Measurements from ENCODE around the gene ENDOG. TPM values are rescaled to one million over a fixed set of nuclear protein-coding genes. Genes with fewer than 3 reads are reported as not detected.
"Not testable (repeated sequence)": the region's sequence is repeated elsewhere in the genome, so short reads cannot be mapped to it uniquely, and the experiment has no call there.

Gene ENDOG
- total RNA-seq, 2 experiments from 2014 or later, result 16.2 to 19.5 TPM

DNA sequence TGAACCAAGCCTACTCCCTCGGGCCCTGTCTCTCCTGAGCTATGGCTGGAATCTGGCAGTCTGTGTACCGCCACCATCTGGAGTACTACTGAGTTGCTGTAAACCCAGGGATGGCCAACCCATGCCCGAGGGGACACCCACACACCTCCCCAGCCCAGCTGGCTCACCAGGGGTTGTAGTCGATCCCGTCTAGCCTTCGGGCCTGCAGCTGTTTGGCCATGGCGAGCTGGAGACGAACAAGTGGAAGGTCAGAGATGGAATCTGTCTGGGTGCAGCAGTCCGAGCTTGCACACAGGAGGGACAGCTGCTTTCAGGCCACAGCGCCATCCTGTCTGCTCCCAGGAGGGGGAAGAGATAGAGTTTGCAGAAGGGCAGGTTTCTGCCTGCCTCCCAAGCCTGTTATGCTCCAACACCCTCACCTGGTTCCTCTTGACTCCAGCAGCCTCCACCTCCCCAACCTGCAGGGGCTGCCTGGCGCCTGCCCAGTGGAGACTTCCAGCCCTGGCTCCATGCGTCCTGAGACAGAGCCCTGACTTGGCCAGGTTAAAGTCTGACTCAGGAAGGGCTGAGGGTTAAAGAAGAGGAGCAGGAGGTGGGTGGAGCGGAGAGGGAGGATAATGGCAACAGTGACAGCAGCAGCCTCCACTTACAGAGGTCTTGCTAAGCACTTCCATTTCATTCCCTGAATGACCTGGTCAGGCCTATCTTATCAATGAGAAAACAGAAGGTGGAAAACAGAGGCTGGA is 27.1 kb downstream of the ENDOG start:
- ATAC-seq (ENCODE audit: low read depth), result no peak
- Mint-ChIP-seq H3K27ac (no peak overlapping the region), H3K36me3 (peaks cover 8% of the 10 kb centered on the region), H3K9me3 (peaks cover 3% of the 10 kb centered on the region), H3K27me3 (no peaks in the 10 kb centered on the region), H3K4me1 (no peaks in the 10 kb centered on the region), H3K4me3 (no peak overlapping the region)
- no peak for DNase-seq
- POLR2A ChIA-PET, result interaction anchor here (1.0 kb wide), 1 partner anchor 15 kb away, joined by 3 read pairs; the partner anchor contains the start of gene SPOUT1

DNA sequence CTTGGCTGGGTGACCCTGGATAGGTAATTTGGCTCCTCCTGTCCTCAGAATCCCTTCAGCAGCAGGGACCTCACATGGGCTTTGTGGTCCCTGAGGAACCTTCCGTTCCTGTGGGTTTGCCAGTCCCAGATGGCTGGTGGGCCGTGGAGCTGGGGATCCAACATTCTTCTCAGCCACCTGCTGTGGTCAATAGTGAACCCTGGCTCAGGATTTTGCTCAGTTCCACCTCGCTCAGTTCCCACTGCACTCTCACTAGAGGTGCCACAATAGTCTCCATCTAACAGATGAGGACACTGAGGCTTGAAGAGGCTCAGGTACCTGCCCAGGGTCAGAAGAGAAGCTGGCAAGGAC is 28.4 kb downstream of the ENDOG start:
- H3K4me3 Mint-ChIP-seq, result no peak overlapping the region
- peaks cover 19% of the 10 kb centered on the region for H3K36me3 Mint-ChIP-seq
- no peak overlapping the region for H3K27ac Mint-ChIP-seq
- H3K9me3 Mint-ChIP-seq, result peaks cover 11% of the 10 kb centered on the region
- POLR2A ChIA-PET, result no interaction called here
- no peaks in the 10 kb centered on the region for H3K4me1 Mint-ChIP-seq
- no peaks in the 10 kb centered on the region for H3K27me3 Mint-ChIP-seq
- ATAC-seq (ENCODE audit: low read depth) (no peak), DNase-seq (no peak)

GRCh38 chr9:128847803-128848202 is 29.5 kb downstream of the ENDOG start:
- DNase-seq (no peak), ATAC-seq (ENCODE audit: low read depth) (no peak)
- POLR2A ChIA-PET, result interaction anchor here (0.7 kb wide), 1 partner anchor 148 kb away, joined by 8 read pairs; no protein-coding TSS in a partner anchor
- Mint-ChIP-seq H3K36me3 (peaks cover 16% of the 10 kb centered on the region), H3K27me3 (no peaks in the 10 kb centered on the region), H3K4me1 (no peaks in the 10 kb centered on the region), H3K9me3 (peaks cover 11% of the 10 kb centered on the region), H3K27ac (no peak overlapping the region), H3K4me3 (no peak overlapping the region)

DNA sequence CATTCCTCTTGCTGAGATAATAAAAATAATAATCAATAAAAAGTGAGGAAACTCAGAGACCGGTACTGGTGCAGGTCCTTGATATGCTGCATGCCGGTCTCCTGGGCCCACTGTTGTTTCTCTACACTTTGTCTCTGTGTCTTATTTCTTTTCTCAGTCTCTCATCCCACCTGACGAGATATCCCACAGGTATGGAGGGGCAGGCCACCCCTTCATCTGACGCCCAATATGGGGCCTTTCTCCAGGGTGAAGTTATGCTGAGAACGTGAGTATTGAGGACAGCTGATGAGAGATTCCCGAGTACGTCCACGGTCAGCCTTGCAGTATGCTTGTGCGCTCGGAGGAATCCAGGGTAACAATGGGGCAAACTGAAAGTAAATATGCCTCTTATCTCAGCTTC is 32.7 kb downstream of the ENDOG start:
- ATAC-seq (ENCODE audit: low read depth); H3K27me3 Mint-ChIP-seq; H3K4me1 Mint-ChIP-seq; H3K27ac Mint-ChIP-seq; H3K4me3 Mint-ChIP-seq; DNase-seq; POLR2A ChIA-PET: not testable (repeated sequence)
- H3K9me3 Mint-ChIP-seq, result peaks cover 11% of the 10 kb centered on the region
- H3K36me3 Mint-ChIP-seq, result peaks cover 16% of the 10 kb centered on the region

DNA sequence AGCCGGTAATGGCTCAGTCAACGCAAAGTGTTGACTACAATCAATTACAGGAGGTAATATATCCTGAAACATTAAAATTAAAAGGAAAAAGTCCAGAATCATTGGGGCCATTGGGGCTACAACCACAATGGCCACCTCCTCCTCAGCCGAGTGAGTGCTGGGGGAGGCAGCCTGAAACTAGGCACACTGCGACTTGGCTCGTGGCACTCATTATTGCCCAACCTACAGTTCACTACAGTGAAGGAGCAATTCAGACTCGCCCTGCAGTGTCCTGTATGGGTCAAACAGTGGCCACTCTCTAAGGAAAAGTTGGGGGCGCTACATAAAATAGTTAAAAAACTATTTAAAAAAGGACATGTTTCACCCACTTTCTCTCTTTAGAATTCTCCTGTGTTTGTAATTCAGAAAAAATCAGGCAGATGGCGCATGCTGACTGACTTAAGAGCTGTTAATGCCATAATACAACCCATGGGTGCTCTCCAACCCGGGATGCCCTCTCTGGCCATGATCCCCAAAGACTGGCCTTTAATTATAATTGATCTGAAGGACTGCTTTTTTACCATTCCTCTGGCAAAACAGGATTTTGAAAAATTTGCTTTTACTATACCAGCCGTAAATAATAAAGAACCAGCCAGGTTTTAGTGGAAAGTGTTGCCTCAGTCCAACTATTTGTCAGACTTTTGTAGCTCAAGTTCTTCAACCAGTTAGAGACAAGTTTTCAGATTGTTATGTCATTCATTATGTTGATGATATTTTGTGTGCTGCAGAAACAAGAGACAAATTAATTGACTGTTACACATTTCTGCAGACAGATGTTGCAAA is 33.7 kb downstream of the ENDOG start:
- H3K4me3 Mint-ChIP-seq; POLR2A ChIA-PET; DNase-seq; ATAC-seq (ENCODE audit: low read depth); H3K4me1 Mint-ChIP-seq; H3K27me3 Mint-ChIP-seq; H3K27ac Mint-ChIP-seq: not testable (repeated sequence)
- H3K9me3 Mint-ChIP-seq, result peaks cover 11% of the 10 kb centered on the region
- H3K36me3 Mint-ChIP-seq, result peaks cover 16% of the 10 kb centered on the region

DNA sequence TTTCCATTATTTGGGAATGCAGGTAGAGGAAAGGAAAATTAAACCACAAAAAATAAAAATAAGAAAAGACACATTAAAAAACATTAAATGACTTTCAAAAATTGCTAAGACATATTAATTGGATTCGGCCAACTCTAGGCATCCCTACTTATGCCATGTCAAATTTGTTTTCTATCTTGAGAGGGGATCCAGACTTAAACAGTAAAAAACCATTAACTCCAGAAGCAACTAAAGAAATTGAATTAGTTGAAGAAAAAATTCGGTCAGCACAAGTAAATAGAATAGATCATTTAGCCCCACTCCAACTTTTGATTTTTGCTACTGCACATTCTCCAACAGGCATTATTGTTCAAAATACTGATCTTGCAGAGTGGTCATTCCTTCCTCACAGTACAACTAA is 34.3 kb downstream of the ENDOG start:
- DNase-seq; H3K4me1 Mint-ChIP-seq; H3K4me3 Mint-ChIP-seq; H3K27ac Mint-ChIP-seq; ATAC-seq (ENCODE audit: low read depth); POLR2A ChIA-PET; H3K27me3 Mint-ChIP-seq: not testable (repeated sequence)
- Mint-ChIP-seq H3K36me3 (peaks cover 16% of the 10 kb centered on the region), H3K9me3 (peaks cover 10% of the 10 kb centered on the region)

- POLR2A ChIA-PET, result interaction anchor here (0.6 kb wide), 1 partner anchor 24 kb away, joined by 4 read pairs; no protein-coding TSS in a partner anchor
- not testable (repeated sequence) for H3K27ac Mint-ChIP-seq; DNase-seq; ATAC-seq (ENCODE audit: low read depth); H3K27me3 Mint-ChIP-seq; H3K4me3 Mint-ChIP-seq; H3K9me3 Mint-ChIP-seq; H3K4me1 Mint-ChIP-seq
- peaks cover 14% of the 10 kb centered on the region for H3K36me3 Mint-ChIP-seq
Observed at GRCh38 chr9:128854454-128854853, 36.2 kb downstream of the ENDOG start.

GRCh38 chr9:128858476-128858875 is 40.2 kb downstream of the ENDOG start:
- H3K27me3 Mint-ChIP-seq; H3K4me1 Mint-ChIP-seq; H3K4me3 Mint-ChIP-seq; H3K36me3 Mint-ChIP-seq; DNase-seq; ATAC-seq (ENCODE audit: low read depth); H3K9me3 Mint-ChIP-seq; H3K27ac Mint-ChIP-seq: not testable (repeated sequence)
- POLR2A ChIA-PET, result interaction anchor here (0.5 to 0.7 kb wide), 2 partner anchors 16 to 47 kb away, joined by 3 read pairs; no protein-coding TSS in a partner anchor

DNA sequence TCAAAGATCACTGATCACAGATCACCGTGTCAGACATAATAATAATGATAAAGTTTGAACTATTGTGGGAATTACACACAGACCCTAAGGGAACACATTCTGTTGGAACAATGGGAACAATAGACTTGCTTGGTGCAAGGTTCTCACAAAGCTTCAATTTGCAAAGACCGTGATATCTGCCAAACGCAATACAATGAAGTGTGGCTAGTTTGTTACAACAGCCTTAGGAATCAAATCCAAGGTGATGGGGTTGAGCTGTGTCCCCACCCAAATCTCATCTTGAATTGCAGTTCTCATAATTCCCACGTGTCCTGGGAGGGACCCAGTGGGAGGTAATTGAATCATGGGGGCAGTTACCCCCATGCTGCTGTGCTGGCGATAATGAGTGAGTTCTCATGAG is 42.6 kb downstream of the ENDOG start:
- Mint-ChIP-seq H3K27ac (no peak overlapping the region), H3K27me3 (no peaks in the 10 kb centered on the region), H3K36me3 (no peaks in the 10 kb centered on the region), H3K9me3 (no peaks in the 10 kb centered on the region), H3K4me3 (no peak overlapping the region), H3K4me1 (peaks cover 12% of the 10 kb centered on the region)
- no peak for DNase-seq
- POLR2A ChIA-PET, result interaction anchor here (1.0 kb wide), 1 partner anchor 11 kb away, joined by 3 read pairs; no protein-coding TSS in a partner anchor
- no peak for ATAC-seq (ENCODE audit: low read depth)

- no peak for DNase-seq
- POLR2A ChIA-PET, result interaction anchor here (1.0 kb wide), 1 partner anchor 11 kb away, joined by 3 read pairs; no protein-coding TSS in a partner anchor
- H3K27me3 Mint-ChIP-seq, result no peaks in the 10 kb centered on the region
- no peak for ATAC-seq (ENCODE audit: low read depth)
- H3K36me3 Mint-ChIP-seq, result no peaks in the 10 kb centered on the region
- no peaks in the 10 kb centered on the region for H3K9me3 Mint-ChIP-seq
- H3K4me3 Mint-ChIP-seq, result no peak overlapping the region
- H3K27ac Mint-ChIP-seq, result no peak overlapping the region
- peaks cover 12% of the 10 kb centered on the region for H3K4me1 Mint-ChIP-seq
Observed at GRCh38 chr9:128861501-128861900, 43.2 kb downstream of the ENDOG start.

DNA sequence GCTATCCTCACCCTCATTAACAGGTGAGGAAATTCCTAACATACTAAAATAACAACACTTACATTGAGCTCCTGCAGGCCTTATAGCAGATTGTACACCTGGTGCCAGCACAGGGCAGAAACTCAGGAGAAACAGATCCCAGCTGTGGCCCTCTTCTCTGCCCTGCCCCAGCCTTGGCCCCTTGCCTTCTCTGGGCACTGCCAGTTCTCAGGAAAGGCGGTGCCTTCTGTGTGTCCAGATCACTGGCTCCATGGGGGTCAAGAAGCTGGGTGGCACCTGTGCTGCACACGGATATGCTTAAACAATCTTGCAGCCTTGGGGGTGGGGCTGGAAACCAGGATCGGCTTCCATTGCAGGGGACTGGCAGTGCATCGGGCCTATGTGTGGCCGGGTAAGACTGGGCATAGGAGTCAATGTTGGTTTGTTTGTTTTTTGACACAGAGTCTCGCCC is 44.1 kb downstream of the ENDOG start:
- Mint-ChIP-seq H3K36me3 (no peaks in the 10 kb centered on the region), H3K4me3 (no peak overlapping the region), H3K27ac (no peak overlapping the region), H3K4me1 (peaks cover 12% of the 10 kb centered on the region), H3K27me3 (no peaks in the 10 kb centered on the region), H3K9me3 (no peaks in the 10 kb centered on the region)
- ATAC-seq (ENCODE audit: low read depth) (no peak), DNase-seq (no peak)
- POLR2A ChIA-PET, result interaction anchor here (1.1 kb wide), 1 partner anchor 377 kb away, joined by 3 read pairs; no protein-coding TSS in a partner anchor

- ATAC-seq (ENCODE audit: low read depth), result peak; percentile 95
- Mint-ChIP-seq H3K27me3 (no peaks in the 10 kb centered on the region), H3K4me1 (peaks cover 12% of the 10 kb centered on the region), H3K9me3 (no peaks in the 10 kb centered on the region), H3K36me3 (no peaks in the 10 kb centered on the region), H3K4me3 (no peak overlapping the region), H3K27ac (no peak overlapping the region)
- POLR2A ChIA-PET, result no interaction called here
- peak; percentile 90 for DNase-seq
Observed at GRCh38 chr9:128863647-128864046, 45.3 kb downstream of the ENDOG start.

DNA sequence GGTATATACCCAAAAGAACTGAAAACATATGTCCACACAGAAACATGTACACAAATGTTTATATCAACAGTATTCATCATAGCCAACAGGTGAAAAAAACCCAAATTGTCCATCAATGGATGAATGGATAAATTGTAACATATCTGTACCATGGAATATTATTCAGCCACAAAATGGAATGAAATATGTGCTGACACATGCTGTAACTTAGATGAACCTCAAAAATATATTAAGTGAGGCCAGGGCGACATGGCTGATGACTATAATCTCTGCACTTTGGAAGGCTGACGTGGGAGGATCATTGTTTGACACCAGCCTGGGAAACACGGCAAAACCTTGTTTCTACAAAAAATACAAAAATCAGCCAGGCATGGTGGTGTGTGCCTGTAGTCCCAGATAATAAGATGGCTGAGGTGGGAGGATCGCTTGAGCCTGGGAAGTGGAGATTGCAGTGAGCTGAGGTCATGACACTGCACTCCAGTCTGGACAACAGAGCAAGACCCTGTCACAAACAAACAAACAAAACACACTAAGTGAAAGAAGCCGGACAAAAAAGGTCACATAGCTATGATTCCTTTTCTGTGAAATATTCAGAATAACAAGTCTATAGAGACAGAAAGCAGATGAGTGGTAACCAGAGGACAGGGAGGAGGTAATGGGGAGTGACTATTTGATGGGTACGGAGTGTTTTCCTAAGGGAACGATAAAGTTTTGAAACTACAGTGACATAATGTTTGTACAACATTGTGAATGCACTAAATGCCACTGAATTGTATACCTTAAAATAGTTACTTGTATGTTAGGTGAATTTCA is 52.0 kb downstream of the ENDOG start:
- Mint-ChIP-seq H3K9me3 (no peaks in the 10 kb centered on the region), H3K27ac (no peak overlapping the region), H3K4me3 (no peak overlapping the region), H3K4me1 (peaks cover 3% of the 10 kb centered on the region), H3K36me3 (peaks cover 2% of the 10 kb centered on the region), H3K27me3 (no peaks in the 10 kb centered on the region)
- ATAC-seq (ENCODE audit: low read depth) (no peak), DNase-seq (no peak)
- POLR2A ChIA-PET, result no interaction called here

All from activated naive CD8-positive, alpha-beta T cell treated with anti-CD3 and anti-CD28 coated beads, Interleukin-2, amount 10 ng/mL, durations not matched to agents 7 days and 5 days (primary cell).